Spleen (tissue), 11 donors: ENCODE results near the gene TRPM8. TPM values are rescaled to one million over a fixed set of nuclear protein-coding genes. Genes with fewer than 3 reads are reported as not detected.

Source experiments
- DNase-seq: peaks from one replicate; pipeline ENCODE4 v3.0.0-alpha.2; 2020
- H3K27ac ChIP-seq, 8 donors: fragments of 200-600 bp; sonication (generic) in 7 of 8; 1 replicate in 4 of 8; 2 replicates in 4 of 8; pipeline versions ENCODE4 v1.5.0 to v1.8.0; 2016 to 2021; ENCODE audit warnings: inconsistent platforms in 4 of 8, mild to moderate bottlenecking in 4 of 8, moderate library complexity in 1 of 8
- H3K27me3 ChIP-seq, 7 donors: fragments of 200-600 bp; sonication (generic) in 6 of 7; replicated peaks in 1 of 7; 1 replicate in 4 of 7; 2 replicates in 3 of 7; pipeline versions ENCODE4 v1.5.0 to v1.8.0; 2016 to 2021; ENCODE audit warnings: inconsistent platforms in 3 of 7, mild to moderate bottlenecking in 1 of 7
- H3K36me3 ChIP-seq, 6 donors: fragments of 200-600 bp; sonication (generic) in 5 of 6; 1 replicate in 4 of 6; 2 replicates in 2 of 6; pipeline versions ENCODE4 v1.5.0 to v1.8.0; 2016 to 2021; ENCODE audit warnings: inconsistent platforms in 2 of 6
- H3K4me1 ChIP-seq, 6 donors: fragments of 200-600 bp; sonication (generic) in 5 of 6; 1 replicate in 3 of 6; 2 replicates in 3 of 6; pipeline versions ENCODE4 v1.5.0 to v1.8.0; 2016 to 2021; ENCODE audit warnings: inconsistent platforms in 3 of 6
- H3K4me3 ChIP-seq, 8 donors: fragments of 200-600 bp; sonication (generic) in 7 of 8; 1 replicate in 4 of 8; 2 replicates in 4 of 8; pipeline versions ENCODE4 v1.5.0 to v1.8.0; 2016 to 2021; ENCODE audit warnings: inconsistent platforms in 4 of 8, mild to moderate bottlenecking in 4 of 8, moderate library complexity in 2 of 8
- H3K9me3 ChIP-seq, 8 donors: fragments of 200-600 bp; sonication (generic) in 7 of 8; 1 replicate in 4 of 8; 2 replicates in 4 of 8; pipeline versions ENCODE4 v1.5.0 to v1.8.0; 2016 to 2021; ENCODE audit warnings: inconsistent platforms in 4 of 8
- CTCF ChIP-seq, 11 experiments: fragments of 200-600 bp in 7 of 11; fragments of 450-650 bp in 4 of 11; sonication (generic) in 4 of 11; IDR thresholded peaks in 8 of 11; conservative IDR thresholded peaks in 3 of 11; 1 replicate in 7 of 11; 2 replicates in 4 of 11; pipeline versions ENCODE4 v1.4.0 to v1.8.0; 2016 to 2021; ENCODE audit warnings: antibody characterized with exemption in 11 of 11, inconsistent platforms in 4 of 11, mild to moderate bottlenecking in 1 of 11
- POLR2A ChIP-seq, 3 donors: fragments of 450-650 bp; IDR thresholded peaks; one replicate each; pipeline ENCODE4 v1.5.1; 2017; ENCODE audit warnings: antibody characterized with exemption in 3 of 3, mild to moderate bottlenecking in 1 of 3
- POLR2AphosphoS5 ChIP-seq, 3 donors: sonication (generic); formaldehyde crosslinking; IDR thresholded peaks; one replicate each; pipeline ENCODE4 v1.5.1; 2017; ENCODE audit warnings: antibody characterized with exemption in 3 of 3
- WGBS, 5 donors: extraction: QIAGEN DNeasy Blood & Tissue Kit in 3 of 5; methylation state at CpG; one replicate each; pipeline versions ENCODE4 v1.1.5 to v1.1.7; 2013 to 2018; 5-methylcytosine and 5-hydroxymethylcytosine counted together
- intact Hi-C: fragments of 100-400 bp; cut with DNase I; formaldehyde crosslinking; loops from one replicate; pipeline ENCODE4 v1.15.0; 2023; ENCODE audit warnings: low total_unique reads
- polyA plus RNA-seq, 3 donors: library from polyadenylated mRNA; stranded (reverse); fragments of 200-250 nt; gene quantifications; one replicate each; pipeline ENCODE4 v1.2.1, GENCODE V29; 2013
- total RNA-seq, 7 donors: library from RNA; depleted of rRNA in 3 of 7; stranded (reverse); fragments of >200 nt in 3 of 7; fragmentation: NEBNext Ultra II Directional in 4 of 7; extraction: Animal tissue kit (Norgen Biotek cat#: 25700) in 4 of 7; gene quantifications; one replicate each; pipeline versions ENCODE4 v1.1.0 to v1.2.1, GENCODE V29; 2016 to 2021
- donor health status: healthy with polysubstance abuse.
- donor health status: DM: no; HTN: no; CAD: no; lungs with moderate emphysema.
- donor health status: DM: no; HTN: no; CAD: no.
- donor health status: Bipolar disorder and iron deficiency.
- donor health status: healthy.
- donor health status: DM: no; HTN: no; CAD: no.
- donor health status: DM: yes; HTN: yes; CAD: no.

Gene TRPM8
- total and polyA plus RNA-seq, 10 donors, result 0.02 to 0.06 TPM; not detected in 8

GRCh38 chr2:234006501-234006900, 89.3 kb downstream of the TRPM8 start:
- peaks cover 0 to 21% (median 0%) of the 10 kb centered on the region in 7 donors for H3K27me3 ChIP-seq
- no peak for DNase-seq
- no peaks in the 10 kb centered on the region for H3K36me3 ChIP-seq
- TF ChIP-seq POLR2A (IDR thresholded peaks at IDR 0.05) (no peak), CTCF (IDR thresholded peaks at IDR 0.05 in 8 of 11, conservative IDR thresholded peaks at IDR 0.05 in 3 of 11) (no peak), POLR2AphosphoS5 (IDR thresholded peaks at IDR 0.05) (no peak)
- no peak overlapping the region for H3K4me3 ChIP-seq
- WGBS, 5 donors, result 81 to 86% (median 83%) methylated on average over 3 of the region's 3 CpGs
- intact Hi-C loops, result no loop called here
- peaks cover 0 to 6% (median 0%) of the 10 kb centered on the region in 8 donors for H3K9me3 ChIP-seq
- H3K27ac ChIP-seq, result no peak overlapping the region
- no peaks in the 10 kb centered on the region for H3K4me1 ChIP-seq

- Histone ChIP-seq H3K27ac (no peak overlapping the region), H3K9me3 (peaks cover 0 to 6% (median 0%) of the 10 kb centered on the region in 8 donors), H3K4me3 (no peak overlapping the region), H3K27me3 (peaks cover 0 to 17% (median 0%) of the 10 kb centered on the region in 7 donors), H3K4me1 (no peaks in the 10 kb centered on the region), H3K36me3 (no peaks in the 10 kb centered on the region)
- TF ChIP-seq POLR2A (IDR thresholded peaks at IDR 0.05) (no peak), CTCF (IDR thresholded peaks at IDR 0.05 in 8 of 11, conservative IDR thresholded peaks at IDR 0.05 in 3 of 11) (no peak), POLR2AphosphoS5 (IDR thresholded peaks at IDR 0.05) (no peak)
- WGBS, 5 donors, result 84 to 94% (median 91%) methylated on average over 1 of the region's 1 CpG
- intact Hi-C loops, result no loop called here
- no peak for DNase-seq
Observed at GRCh38 chr2:234014427-234014826, 97.3 kb downstream of the TRPM8 start.

GRCh38 chr2:234015861-234016260, 98.7 kb downstream of the TRPM8 start:
- Histone ChIP-seq H3K27me3 (peaks cover 0 to 17% (median 0%) of the 10 kb centered on the region in 7 donors), H3K4me1 (no peaks in the 10 kb centered on the region), H3K27ac (no peak overlapping the region), H3K9me3 (peaks cover 0 to 6% (median 0%) of the 10 kb centered on the region in 8 donors), H3K36me3 (no peaks in the 10 kb centered on the region), H3K4me3 (no peak overlapping the region)
- no peak for DNase-seq
- no peak for TF ChIP-seq POLR2A (IDR thresholded peaks at IDR 0.05)
- no peak for TF ChIP-seq CTCF (IDR thresholded peaks at IDR 0.05 in 8 of 11, conservative IDR thresholded peaks at IDR 0.05 in 3 of 11)
- no peak for TF ChIP-seq POLR2AphosphoS5 (IDR thresholded peaks at IDR 0.05)
- intact Hi-C loops, result no loop called here
- WGBS, 5 donors, result 66 to 83% (median 74%) methylated on average over 3 of the region's 3 CpGs

GRCh38 chr2:234019896-234020295, 102.7 kb downstream of the TRPM8 start:
- intact Hi-C loops, result no loop called here
- DNase-seq, result no peak
- peaks cover 0 to 17% (median 0%) of the 10 kb centered on the region in 7 donors for H3K27me3 ChIP-seq
- TF ChIP-seq POLR2AphosphoS5 (IDR thresholded peaks at IDR 0.05) (no peak), CTCF (IDR thresholded peaks at IDR 0.05 in 8 of 11, conservative IDR thresholded peaks at IDR 0.05 in 3 of 11) (no peak), POLR2A (IDR thresholded peaks at IDR 0.05) (no peak)
- H3K4me3 ChIP-seq, result no peak overlapping the region
- 89 to 92% (median 91%) methylated on average over 4 of the region's 4 CpGs for WGBS, 5 donors
- no peak overlapping the region for H3K27ac ChIP-seq
- peaks cover 0 to 15% (median 0%) of the 10 kb centered on the region in 8 donors for H3K9me3 ChIP-seq
- no peaks in the 10 kb centered on the region for H3K36me3 ChIP-seq
- peaks cover 0 to 4% (median 1%) of the 10 kb centered on the region in 6 donors for H3K4me1 ChIP-seq
